ENCODE data around the gene DGKD.

GRCh38 chr2:233462826-233463470 is 108.7 kb downstream of the DGKD start:
- TF ChIP-seq CTCF (IDR thresholded peaks at IDR 0.05) (no peak), POLR2A (IDR thresholded peaks at IDR 0.05) (no peak), POLR2AphosphoS5 (IDR thresholded peaks at IDR 0.05) (no peak)
